Measurements from ENCODE around the gene PLCB4.

PLCB4 gene

GRCh38 chr20:9281803-9282202 lies 212.9 kb downstream of the PLCB4 start:
- DNase-seq, result no peak

- no peak for DNase-seq
Observed at GRCh38 chr20:9285617-9286016, 216.7 kb downstream of the PLCB4 start.

GRCh38 chr20:9286501-9287461 lies 217.9 kb downstream of the PLCB4 start:
- DNase-seq, result no peak

- no peak for DNase-seq
Observed at GRCh38 chr20:9287826-9288225, 218.9 kb downstream of the PLCB4 start.

- no peak for DNase-seq
Observed at GRCh38 chr20:9290331-9290730, 221.4 kb downstream of the PLCB4 start.

GRCh38 chr20:9293145-9293544 lies 224.3 kb downstream of the PLCB4 start:
- DNase-seq, result no peak

- DNase-seq, result peak; percentile 1
Observed at GRCh38 chr20:9294041-9294440, 225.2 kb downstream of the PLCB4 start.

GRCh38 chr20:9298906-9299305 lies 230.0 kb downstream of the PLCB4 start:
- no peak for DNase-seq

- DNase-seq, result no peak
Observed at GRCh38 chr20:9300080-9300479, 231.2 kb downstream of the PLCB4 start.

- no peak for DNase-seq
Observed at GRCh38 chr20:9300534-9300933, 231.6 kb downstream of the PLCB4 start.

- DNase-seq, result no peak
Observed at GRCh38 chr20:9301129-9302090, 232.5 kb downstream of the PLCB4 start.

GRCh38 chr20:9302091-9302462 lies 233.2 kb downstream of the PLCB4 start:
- no peak for DNase-seq

- DNase-seq, result no peak
Observed at GRCh38 chr20:9306521-9306920, 237.6 kb downstream of the PLCB4 start.

- no peak for DNase-seq
Observed at GRCh38 chr20:9308056-9308455, 239.2 kb downstream of the PLCB4 start.

GRCh38 chr20:9311132-9311531 lies 242.2 kb downstream of the PLCB4 start:
- DNase-seq, result no peak

- DNase-seq, result no peak
Observed at GRCh38 chr20:9319687-9320384, 250.9 kb downstream of the PLCB4 start.

- DNase-seq, result no peak
Observed at GRCh38 chr20:9321007-9321406, 252.1 kb downstream of the PLCB4 start.

- DNase-seq, result no peak
Observed at GRCh38 chr20:9322661-9323060, 253.8 kb downstream of the PLCB4 start.

GRCh38 chr20:9323622-9324021 lies 254.7 kb downstream of the PLCB4 start:
- no peak for DNase-seq

GRCh38 chr20:9329355-9330101 lies 260.6 kb downstream of the PLCB4 start:
- no peak for DNase-seq

- no peak for DNase-seq
Observed at GRCh38 chr20:9330151-9330550, 261.3 kb downstream of the PLCB4 start.

All from activated CD4-positive, alpha-beta T cell treated with anti-CD3 and anti-CD28 coated beads, Interleukin-10, Interleukin-2, amounts not matched to agents 100 ng/mL and 50 ng/mL, durations not matched to agents 16 hours and 8 hours (primary cell).